Adrenal gland (tissue), 12 donors: ENCODE results near the gene AGER. TPM values are rescaled to one million over a fixed set of nuclear protein-coding genes. Genes with fewer than 3 reads are reported as not detected.
"Not testable (repeated sequence)": the region's sequence is repeated elsewhere in the genome, so short reads cannot be mapped to it uniquely, and the experiment has no call there.

Experiments used
- DNase-seq, 7 donors: peaks; one replicate each; pipeline ENCODE4 v3.0.0-alpha.2; 2019 to 2020
- H3K27ac ChIP-seq, 5 donors: fragments of 200-600 bp; sonication (generic) in 4 of 5; 1 replicate in 3 of 5; 2 replicates in 2 of 5; pipeline versions ENCODE4 v1.5.1 to v1.8.0; 2016 to 2020; ENCODE audit warnings: mild to moderate bottlenecking in 1 of 5
- H3K27me3 ChIP-seq: fragments of 200-600 bp; 2 replicates; pipeline ENCODE4 v1.8.0; 2021
- H3K36me3 ChIP-seq, 2 donors: fragments of 200-600 bp; replicated peaks in 1 of 2; 1 replicate in 1 of 2; 2 replicates in 1 of 2; pipeline versions ENCODE4 v1.5.1 to v1.8.0; 2018 to 2022
- H3K4me1 ChIP-seq, 2 donors: fragments of 200-600 bp; replicated peaks in 1 of 2; 1 replicate in 1 of 2; 2 replicates in 1 of 2; pipeline versions ENCODE4 v1.5.1 to v1.8.0; 2018 to 2021
- H3K4me3 ChIP-seq, 4 donors: fragments of 200-600 bp; sonication (generic) in 3 of 4; one replicate each; pipeline ENCODE4 v1.5.1; 2016 to 2018
- H3K9me3 ChIP-seq, 3 donors: fragments of 200-600 bp; sonication (generic) in 1 of 3; replicated peaks in 1 of 3; 1 replicate in 2 of 3; 2 replicates in 1 of 3; pipeline versions ENCODE4 v1.5.1 to v1.8.0; 2016 to 2021
- POLR2A ChIP-seq, 2 donors: fragments of 450-650 bp; IDR thresholded peaks; one replicate each; pipeline ENCODE4 v1.6.1; 2017; ENCODE audit warnings: antibody characterized with exemption in 2 of 2, mild to moderate bottlenecking in 2 of 2, moderate library complexity in 1 of 2
- WGBS, 4 donors: extraction: QIAGEN DNeasy Blood & Tissue Kit in 2 of 4; methylation state at CpG; one replicate each; pipeline versions ENCODE4 v1.1.5 to v1.1.7; 2013 to 2017; 5-methylcytosine and 5-hydroxymethylcytosine counted together
- intact Hi-C, 2 donors: fragments of 100-400 bp; cut with DNase I; formaldehyde crosslinking; loops; one replicate each; pipeline versions ENCODE4 v1.14.1 to v1.15.0; 2022 to 2023
- polyA plus RNA-seq, 3 donors: library from polyadenylated mRNA; stranded (reverse); fragments of 200-250 nt in 2 of 3; fragments of 350-450 nt in 1 of 3; fragmentation: Illumina TruSeq in 1 of 3; extraction: RNeasy Lipid Tissue Mini Kit (QIAGEN cat#74804) in 1 of 3; gene quantifications; one replicate each; pipeline ENCODE4 v1.2.3, GENCODE V29; 2013 to 2014
- total RNA-seq, 9 donors: library from RNA; depleted of rRNA in 4 of 9; stranded (reverse); fragments of >200 nt in 4 of 9; fragments of 120-200 nt in 1 of 9; fragmentation: NEBNext Ultra II Directional in 1 of 9; extraction: Animal tissue kit (Norgen Biotek cat#: 25700) in 1 of 9; gene quantifications; one replicate each; pipeline versions ENCODE4 v1.1.0 to v1.2.4, GENCODE V29; 2013 to 2023
- TF ChIP-seq, protein P1 (sequence below), 6 experiments: fragments of 450-650 bp in 4 of 6; fragments of 200-600 bp in 2 of 6; sonication (generic) in 1 of 6; IDR thresholded peaks; 1 replicate in 5 of 6; 2 replicates in 1 of 6; pipeline versions ENCODE4 v1.5.1 to v1.8.0; 2016 to 2021; ENCODE audit warnings: antibody characterized with exemption in 6 of 6, mild to moderate bottlenecking in 2 of 6, moderate library complexity in 1 of 6
- donor health status: healthy with polysubstance abuse.
- donor health status: Bipolar disorder and iron deficiency.
- donor health status: DM: yes; HTN: yes; CAD: no.
- donor health status: DM: no; HTN: no; CAD: no.
- donor health status: DM: no; HTN: no; CAD: no.
- donor health status: DM: yes; HTN: yes; CAD: no.

The AGER gene
- total and polyA plus RNA-seq, 12 donors: 1.4 to 63.9 (median 3.4) TPM; not detected in 1

DNA sequence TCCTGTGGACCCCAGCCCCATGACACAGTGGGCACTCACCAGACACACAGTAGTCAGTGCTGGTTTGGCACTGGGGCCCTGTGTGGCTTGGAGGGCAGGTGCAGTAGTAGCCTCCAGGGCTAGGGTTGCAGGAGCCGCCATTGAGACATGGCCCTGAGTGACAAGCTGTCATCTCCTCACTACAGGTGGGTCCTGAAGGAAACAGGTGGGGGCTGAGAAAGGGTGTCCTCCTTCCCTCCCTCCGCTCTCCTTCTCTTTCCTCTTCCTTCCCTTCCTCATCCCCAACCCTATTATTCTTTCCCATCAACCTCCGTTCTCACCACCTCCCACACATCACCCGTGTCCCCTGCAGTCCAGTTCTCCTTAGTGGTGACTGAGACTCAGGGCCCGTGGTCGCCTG is 29.6 kb upstream of the AGER start:
- no peak overlapping the region for H3K4me3 ChIP-seq
- H3K9me3 ChIP-seq: no peaks in the 10 kb centered on the region
- intact Hi-C loops: no loop called here
- no peak overlapping the region for H3K27ac ChIP-seq
- H3K4me1 ChIP-seq: no peaks in the 10 kb centered on the region
- 82 to 90% (median 85%) methylated on average over 6 of the region's 6 CpGs for WGBS, 4 donors
- no peaks in the 10 kb centered on the region for H3K27me3 ChIP-seq
- no peak for DNase-seq
- H3K36me3 ChIP-seq: no peaks in the 10 kb centered on the region
- TF ChIP-seq, protein P1, sequence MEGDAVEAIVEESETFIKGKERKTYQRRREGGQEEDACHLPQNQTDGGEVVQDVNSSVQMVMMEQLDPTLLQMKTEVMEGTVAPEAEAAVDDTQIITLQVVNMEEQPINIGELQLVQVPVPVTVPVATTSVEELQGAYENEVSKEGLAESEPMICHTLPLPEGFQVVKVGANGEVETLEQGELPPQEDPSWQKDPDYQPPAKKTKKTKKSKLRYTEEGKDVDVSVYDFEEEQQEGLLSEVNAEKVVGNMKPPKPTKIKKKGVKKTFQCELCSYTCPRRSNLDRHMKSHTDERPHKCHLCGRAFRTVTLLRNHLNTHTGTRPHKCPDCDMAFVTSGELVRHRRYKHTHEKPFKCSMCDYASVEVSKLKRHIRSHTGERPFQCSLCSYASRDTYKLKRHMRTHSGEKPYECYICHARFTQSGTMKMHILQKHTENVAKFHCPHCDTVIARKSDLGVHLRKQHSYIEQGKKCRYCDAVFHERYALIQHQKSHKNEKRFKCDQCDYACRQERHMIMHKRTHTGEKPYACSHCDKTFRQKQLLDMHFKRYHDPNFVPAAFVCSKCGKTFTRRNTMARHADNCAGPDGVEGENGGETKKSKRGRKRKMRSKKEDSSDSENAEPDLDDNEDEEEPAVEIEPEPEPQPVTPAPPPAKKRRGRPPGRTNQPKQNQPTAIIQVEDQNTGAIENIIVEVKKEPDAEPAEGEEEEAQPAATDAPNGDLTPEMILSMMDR (IDR thresholded peaks at IDR 0.05): no peak
- no peak for TF ChIP-seq POLR2A (IDR thresholded peaks at IDR 0.05)

DNA sequence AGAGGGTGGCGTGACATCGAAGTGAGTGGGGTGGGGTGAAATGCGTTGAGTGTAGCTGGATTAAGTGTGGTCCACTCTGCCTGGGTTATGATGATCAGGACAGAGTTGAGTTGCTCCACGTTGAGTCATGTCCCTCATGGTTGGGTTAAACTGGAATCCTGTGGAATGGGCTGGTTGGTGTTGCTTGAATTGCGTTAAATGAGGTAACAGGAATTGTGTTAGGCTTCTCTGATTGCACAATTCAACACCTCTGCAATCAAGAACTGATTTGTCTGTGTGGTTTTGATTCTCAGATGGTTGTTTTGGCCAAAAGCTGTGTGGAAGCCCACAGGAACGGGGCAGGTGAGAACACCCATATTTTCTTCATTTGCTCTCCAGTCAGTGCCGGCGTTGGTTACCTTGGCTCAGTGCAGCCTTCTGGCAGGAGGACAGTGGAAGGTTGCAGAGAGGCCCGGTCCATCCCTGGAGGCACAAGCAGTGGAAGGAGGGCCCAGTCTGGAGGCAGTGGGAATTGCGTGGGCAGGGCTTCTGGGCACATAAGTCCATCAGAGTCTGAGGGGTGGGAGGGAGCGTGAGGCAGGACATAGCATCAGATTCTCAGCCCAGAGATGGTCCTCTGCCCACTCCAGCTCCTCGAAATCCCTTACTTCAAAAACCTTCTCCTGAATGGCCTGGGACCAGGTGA is 28.2 kb upstream of the AGER start:
- intact Hi-C loops: no loop called here
- 84 to 90% (median 86%) methylated on average over 8 to 12 of the region's 12 CpGs for WGBS, 4 donors

DNA sequence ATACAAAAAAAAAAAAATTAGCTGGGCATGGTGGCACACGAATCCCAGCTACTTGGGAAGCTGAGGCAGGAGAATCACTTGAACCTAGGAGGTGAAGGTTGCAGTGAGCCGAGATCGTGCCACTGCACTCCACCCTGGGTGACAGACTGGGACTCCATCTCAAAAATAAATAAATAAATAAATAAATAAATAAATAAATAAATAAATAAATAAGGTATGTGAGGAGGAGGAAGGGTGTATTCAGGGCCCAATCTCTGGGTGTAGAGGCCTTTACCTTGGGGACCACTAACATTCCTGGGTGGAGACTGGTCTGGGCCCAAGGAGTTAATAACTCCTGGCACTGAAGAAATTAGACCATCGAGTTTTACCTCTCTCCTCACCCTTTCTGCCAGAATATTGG is 27.4 kb upstream of the AGER start:
- H3K9me3 ChIP-seq, H3K27ac ChIP-seq, H3K4me1 ChIP-seq, intact Hi-C loops, H3K4me3 ChIP-seq, H3K36me3 ChIP-seq, H3K27me3 ChIP-seq, DNase-seq: not testable (repeated sequence)
- WGBS, 4 donors: 83 to 93% (median 86%) methylated on average over 4 of the region's 4 CpGs

More for the DNA sequence above, 28.2 kb upstream of the AGER start:
- no peak for TF ChIP-seq POLR2A (IDR thresholded peaks at IDR 0.05)
- TF ChIP-seq, protein P1 (IDR thresholded peaks at IDR 0.05): no peak
- no peaks in the 10 kb centered on the region for H3K27me3 ChIP-seq
- H3K27ac ChIP-seq: no peak overlapping the region
- DNase-seq: no peak
- H3K4me3 ChIP-seq: no peak overlapping the region
- H3K4me1 ChIP-seq: no peaks in the 10 kb centered on the region
- no peaks in the 10 kb centered on the region for H3K9me3 ChIP-seq
- no peaks in the 10 kb centered on the region for H3K36me3 ChIP-seq

DNA sequence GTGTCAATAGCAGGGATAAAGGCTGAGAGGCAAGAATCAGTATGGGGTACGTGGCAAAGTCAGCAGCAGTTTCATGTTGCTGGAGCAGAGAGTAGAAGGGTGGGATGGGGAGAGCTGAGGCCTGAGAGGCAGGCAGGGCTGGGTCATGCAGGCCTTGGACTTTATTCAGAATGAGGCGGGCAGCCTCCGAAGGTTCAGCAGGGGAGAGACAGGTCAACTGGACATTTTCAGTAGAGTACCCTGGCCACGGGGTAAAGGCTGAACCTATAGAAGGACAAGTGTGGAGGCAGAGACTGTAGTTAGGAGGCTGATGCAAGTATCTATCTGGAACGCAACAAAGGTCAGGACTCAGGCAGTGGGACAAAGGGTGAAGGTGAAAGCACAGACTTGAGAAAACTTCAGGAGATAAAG is 26.1 kb upstream of the AGER start:
- intact Hi-C loops: no loop called here
- no peaks in the 10 kb centered on the region for H3K27me3 ChIP-seq
- no peaks in the 10 kb centered on the region for H3K36me3 ChIP-seq
- 81 to 85% (median 82%) methylated on average over 5 of the region's 5 CpGs for WGBS, 4 donors
- no peak overlapping the region for H3K27ac ChIP-seq
- H3K4me1 ChIP-seq: no peaks in the 10 kb centered on the region
- no peaks in the 10 kb centered on the region for H3K9me3 ChIP-seq
- TF ChIP-seq POLR2A (IDR thresholded peaks at IDR 0.05): no peak
- TF ChIP-seq, protein P1 (IDR thresholded peaks at IDR 0.05): no peak
- DNase-seq: no peak
- H3K4me3 ChIP-seq: no peak overlapping the region

DNA sequence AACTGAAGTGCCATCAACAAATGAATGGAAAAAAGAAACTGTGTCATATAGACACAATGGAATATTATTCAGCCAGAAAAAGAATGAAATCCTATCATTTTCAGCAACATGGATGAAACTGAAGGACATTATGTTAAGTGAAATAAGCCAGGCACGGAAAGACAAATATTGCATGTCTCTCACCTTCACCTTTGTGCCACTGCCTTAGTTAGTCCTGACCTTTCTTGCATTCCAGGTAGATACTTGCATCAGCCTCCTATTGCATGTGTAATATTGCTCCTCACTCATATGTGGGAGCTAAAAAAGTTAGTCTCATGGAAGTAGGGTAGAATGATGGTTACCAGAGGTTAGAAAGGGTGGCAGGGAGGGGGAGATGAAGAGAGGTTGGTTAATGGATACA is 24.9 kb upstream of the AGER start:
- no peak for DNase-seq
- 59 to 70% (median 64%) methylated on average over 1 of the region's 1 CpG for WGBS, 4 donors
- H3K36me3 ChIP-seq: no peaks in the 10 kb centered on the region
- no peak for TF ChIP-seq POLR2A (IDR thresholded peaks at IDR 0.05)
- TF ChIP-seq, protein P1 (IDR thresholded peaks at IDR 0.05): no peak
- H3K27ac ChIP-seq: no peak overlapping the region
- no peaks in the 10 kb centered on the region for H3K9me3 ChIP-seq
- H3K27me3 ChIP-seq: no peaks in the 10 kb centered on the region
- intact Hi-C loops: loop anchor here in 1 of 2 donors (10.0 kb wide), 1 partner anchor 1034 kb away; the partner anchor contains the start of gene POU5F1
- H3K4me1 ChIP-seq: no peaks in the 10 kb centered on the region
- no peak overlapping the region for H3K4me3 ChIP-seq
